DMS 273 treated with DMSO at 0.1 percent for 48 hours (cell line): ENCODE results near the gene SPDYE1.
A peak's percentile ranks its signal among the peaks of the same experiment; 100 is the strongest.
"Not testable (repeated sequence)": the region's sequence is repeated elsewhere in the genome, so short reads cannot be mapped to it uniquely, and the experiment has no call there.

Source experiments
- DNase-seq: peaks from one replicate; lab custom pipeline; 2025; lab: John Stamatoyannopoulos, UW

SPDYE1 gene

DNA sequence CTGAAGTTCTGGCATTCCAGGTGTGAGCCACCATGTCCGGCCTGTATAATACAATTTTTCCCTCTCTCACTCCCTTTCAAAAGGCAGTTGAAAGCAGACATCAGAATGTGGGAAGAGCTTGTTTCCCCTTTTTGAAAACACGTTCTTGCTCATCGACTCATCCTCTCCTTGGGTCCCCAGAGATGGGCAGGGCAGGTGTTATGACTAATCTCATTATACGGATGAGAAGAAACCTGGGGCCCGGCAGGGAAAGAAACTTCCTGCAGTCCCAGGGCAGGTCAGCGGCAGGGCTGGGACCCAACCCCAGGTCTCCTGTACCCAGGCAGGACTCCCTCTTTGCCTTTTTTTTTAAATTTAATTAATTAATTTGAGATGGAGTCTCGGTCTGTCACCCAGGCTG, 4.8 kb upstream of the SPDYE1 start:
- not testable (repeated sequence) for DNase-seq

DNA sequence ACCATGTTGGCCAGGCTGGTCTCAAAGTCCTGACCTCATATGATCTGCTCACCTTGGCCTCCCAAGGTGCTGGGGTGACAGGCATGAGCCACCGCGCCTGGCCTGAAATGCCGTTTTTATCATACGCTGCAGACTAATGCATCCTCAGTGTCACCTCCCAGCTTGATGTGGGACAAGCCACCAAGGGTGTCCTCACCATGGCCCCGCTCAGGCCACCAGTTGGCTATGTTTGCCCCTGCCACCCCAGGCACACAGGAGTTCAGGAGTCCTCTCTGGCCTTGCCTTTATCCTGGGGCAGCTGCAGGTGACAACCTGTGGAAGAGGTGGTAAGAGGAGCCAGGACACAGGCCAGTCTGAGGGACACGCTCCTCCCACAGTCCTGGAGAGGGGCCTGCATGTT, 3.0 kb upstream of the SPDYE1 start:
- not testable (repeated sequence) for DNase-seq

GRCh38 chr7:44012081-44012480, 14.4 kb downstream of the SPDYE1 start:
- not testable (repeated sequence) for DNase-seq

GRCh38 chr7:44015090-44015489, 17.4 kb downstream of the SPDYE1 start:
- not testable (repeated sequence) for DNase-seq

DNA sequence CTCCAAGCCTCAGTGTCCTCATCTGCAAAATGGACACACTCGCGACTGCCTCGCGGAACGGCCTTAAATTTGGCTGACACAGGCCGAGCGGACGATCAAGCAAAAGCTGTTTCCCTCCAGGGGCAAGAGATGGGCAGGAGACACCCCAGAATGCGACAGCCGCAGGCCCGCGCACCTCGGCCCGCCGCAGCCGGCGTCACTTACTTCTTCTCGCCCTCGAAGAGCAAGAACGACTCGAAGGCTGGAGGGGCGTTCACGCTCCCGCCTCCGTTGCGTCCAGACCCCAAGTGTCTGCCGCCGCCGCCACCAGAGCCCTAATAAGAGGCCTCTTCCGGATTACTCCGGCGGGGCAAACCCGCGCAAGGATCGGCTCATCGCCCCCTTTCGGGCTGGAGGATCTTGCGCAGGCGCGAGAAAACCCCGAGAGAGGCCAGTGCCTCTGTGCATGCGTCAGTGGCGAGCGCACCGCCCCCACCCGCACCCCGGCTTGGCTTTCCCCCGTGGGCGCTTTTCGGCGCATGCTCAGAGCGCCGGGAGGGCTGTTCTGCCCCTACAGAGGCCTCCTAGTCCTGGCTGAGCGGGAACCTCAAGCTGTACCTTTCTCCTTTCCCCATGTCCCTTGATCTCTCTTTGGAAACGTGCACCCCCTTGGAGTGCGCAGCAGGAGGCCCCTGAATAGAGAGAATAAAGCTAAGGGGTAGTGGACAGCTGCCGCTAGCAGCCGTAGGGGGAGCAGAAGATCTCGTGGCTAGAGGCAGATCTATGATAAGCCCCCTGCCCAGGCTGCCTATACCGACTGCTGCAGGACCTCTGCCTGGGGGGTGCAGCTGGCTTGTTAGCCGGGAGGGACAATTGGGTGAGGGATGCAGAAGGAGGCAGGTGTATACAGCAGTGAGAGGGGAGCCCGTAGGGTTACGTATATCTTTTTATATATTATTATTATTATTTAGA, 21.4 kb downstream of the SPDYE1 start:
- peak; percentile 91 for DNase-seq

- not testable (repeated sequence) for DNase-seq
These were observed 22.1 kb downstream of the SPDYE1 start for GRCh38 chr7:44019825-44020224.

- DNase-seq = not testable (repeated sequence)
These were observed 24.4 kb downstream of the SPDYE1 start for GRCh38 chr7:44022069-44022468.

- not testable (repeated sequence) for DNase-seq
These were observed 25.2 kb downstream of the SPDYE1 start for GRCh38 chr7:44022796-44023467.

- not testable (repeated sequence) for DNase-seq
These were observed 31.7 kb downstream of the SPDYE1 start for GRCh38 chr7:44029433-44029832.

- not testable (repeated sequence) for DNase-seq
These were observed 32.3 kb downstream of the SPDYE1 start for GRCh38 chr7:44030029-44030428.

GRCh38 chr7:44031319-44031718, 33.6 kb downstream of the SPDYE1 start:
- DNase-seq = not testable (repeated sequence)

GRCh38 chr7:44032031-44032430, 34.3 kb downstream of the SPDYE1 start:
- not testable (repeated sequence) for DNase-seq

DNA sequence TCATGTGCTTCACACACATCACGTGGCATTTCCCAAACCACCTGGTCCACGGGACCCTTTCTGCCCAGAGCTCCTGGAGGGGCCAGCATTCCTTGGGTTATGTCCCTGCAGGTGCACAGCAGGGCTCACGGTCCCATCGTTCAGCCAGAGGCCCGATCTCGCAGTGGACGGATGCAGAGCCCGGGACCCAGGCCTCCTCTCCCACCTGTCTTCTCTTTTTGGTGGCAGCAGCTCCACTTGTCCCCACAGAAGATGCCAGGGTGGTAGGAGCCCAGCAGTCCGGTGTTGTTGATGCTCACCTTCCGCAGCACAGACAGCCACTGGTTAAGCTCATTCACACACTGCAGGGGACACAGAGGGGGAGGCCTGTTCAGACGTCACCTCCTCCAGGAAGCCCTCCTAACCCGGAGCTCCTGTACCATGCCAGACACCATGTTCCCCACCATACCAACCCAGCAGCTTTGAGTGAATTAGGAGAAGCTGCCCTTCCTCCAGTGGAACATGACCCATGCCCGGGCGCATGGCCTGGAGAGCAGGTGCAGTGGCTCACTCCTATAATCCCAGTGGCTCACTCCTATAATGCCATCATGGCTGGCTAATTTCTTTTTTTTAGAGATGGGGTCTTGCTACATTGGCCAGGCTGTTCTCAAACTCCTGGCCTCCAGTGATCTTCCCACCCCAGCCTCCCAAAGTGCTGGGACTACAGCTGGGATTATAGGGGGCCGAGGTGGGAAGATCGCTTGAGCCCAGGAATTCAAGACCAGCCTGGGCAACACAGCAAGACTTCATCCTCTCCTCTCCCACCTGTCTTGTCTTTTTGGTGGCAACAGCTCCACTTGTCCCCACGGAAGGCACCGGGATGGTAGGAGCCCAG, 36.5 kb downstream of the SPDYE1 start:
- DNase-seq = not testable (repeated sequence)

- not testable (repeated sequence) for DNase-seq
These were observed 38.7 kb downstream of the SPDYE1 start for GRCh38 chr7:44036364-44036763.

DNA sequence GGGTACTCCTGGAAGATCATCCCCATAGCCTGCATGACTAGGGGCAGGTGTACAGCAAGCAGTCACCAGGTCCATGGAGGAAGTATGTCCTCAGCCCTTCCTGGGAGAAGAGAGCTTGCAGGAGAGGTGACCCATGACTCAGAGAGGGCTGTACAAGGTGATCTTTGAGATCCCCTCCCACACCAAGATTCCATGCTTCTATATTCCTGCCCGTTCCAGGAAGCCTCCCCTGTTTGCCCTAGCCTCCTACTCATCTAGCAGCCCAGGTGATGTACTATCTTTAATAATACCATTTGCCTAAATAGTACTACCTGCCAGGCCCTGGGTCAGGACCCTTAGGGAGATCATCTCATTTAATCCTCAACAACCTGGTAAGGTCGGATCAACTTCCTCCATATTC, 40.3 kb downstream of the SPDYE1 start:
- DNase-seq = not testable (repeated sequence)

GRCh38 chr7:44038553-44038952, 40.9 kb downstream of the SPDYE1 start:
- DNase-seq = not testable (repeated sequence)

- peak; percentile 94 for DNase-seq
These were observed 41.4 kb downstream of the SPDYE1 start for GRCh38 chr7:44038961-44039558.

GRCh38 chr7:44039800-44040492, 42.2 kb downstream of the SPDYE1 start:
- DNase-seq = not testable (repeated sequence)

GRCh38 chr7:44040493-44040891, 42.8 kb downstream of the SPDYE1 start:
- DNase-seq = not testable (repeated sequence)

DNA sequence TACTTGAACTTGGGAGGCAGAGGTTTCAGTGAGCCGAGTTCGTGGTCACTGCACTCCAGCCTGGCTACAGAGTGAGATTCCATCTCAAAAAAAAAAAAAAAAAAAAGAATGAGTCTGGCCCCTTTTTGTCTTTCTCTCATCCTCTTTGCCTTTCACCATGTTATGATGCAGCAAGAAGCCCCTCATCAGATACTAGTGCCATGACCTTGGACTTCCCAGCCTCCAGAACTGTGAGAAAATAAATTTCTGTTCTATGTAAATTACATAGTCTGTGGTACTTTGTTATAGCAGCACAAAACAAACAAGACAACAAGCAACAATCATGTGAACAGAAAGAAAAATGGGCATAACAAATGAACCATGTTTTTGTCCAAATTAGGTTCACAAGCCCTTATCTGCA, 44.5 kb downstream of the SPDYE1 start:
- no peak for DNase-seq

GRCh38 chr7:44043902-44044301, 46.2 kb downstream of the SPDYE1 start:
- no peak for DNase-seq
